ENCODE measurements around the gene SLC7A8. TPM values are rescaled to one million over a fixed set of nuclear protein-coding genes. Genes with fewer than 3 reads are reported as not detected.
"Not testable (repeated sequence)": the region's sequence is repeated elsewhere in the genome, so short reads cannot be mapped to it uniquely, and the experiment has no call there.

The SLC7A8 gene
- total RNA-seq: 1 to 10 TPM; 1.2 to 1.9 TPM

DNA sequence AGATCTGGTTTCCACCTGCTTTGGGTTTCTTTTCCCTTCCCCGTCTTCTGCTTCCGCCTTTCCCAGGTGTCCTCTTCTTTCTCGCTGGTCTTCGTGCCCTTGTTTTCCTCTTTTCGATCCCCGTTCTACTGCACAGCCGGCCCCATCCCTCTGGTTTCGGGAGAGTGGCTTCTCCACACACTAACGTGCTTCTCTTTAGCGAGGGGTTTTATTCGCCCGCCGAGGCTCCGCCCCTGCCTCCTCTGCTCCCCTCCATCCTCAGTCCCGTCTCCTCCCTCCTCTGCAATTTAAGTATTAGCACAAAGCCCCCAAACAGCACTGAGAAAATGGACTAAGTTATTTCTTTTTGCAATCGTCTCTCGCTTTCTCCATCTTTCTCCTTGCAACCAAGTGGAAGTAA is at the start of gene SLC7A8:
TSS of gene SLC7A8 (minus strand) at position 182 of the 400 bp plus-strand sequence. CDS start 746 bp downstream, outside the sequence.
- DNase-seq (ENCODE audit: low spot score in 2 of 2): peak in 1 of 2 donors; percentile 23
- Mint-ChIP-seq H3K9me3 (no peaks in the 10 kb centered on the region), H3K36me3 (no peaks in the 10 kb centered on the region), H3K27ac (no peak within 1 kb of the TSS)
- ATAC-seq: peak; percentile 53 to 62

DNA sequence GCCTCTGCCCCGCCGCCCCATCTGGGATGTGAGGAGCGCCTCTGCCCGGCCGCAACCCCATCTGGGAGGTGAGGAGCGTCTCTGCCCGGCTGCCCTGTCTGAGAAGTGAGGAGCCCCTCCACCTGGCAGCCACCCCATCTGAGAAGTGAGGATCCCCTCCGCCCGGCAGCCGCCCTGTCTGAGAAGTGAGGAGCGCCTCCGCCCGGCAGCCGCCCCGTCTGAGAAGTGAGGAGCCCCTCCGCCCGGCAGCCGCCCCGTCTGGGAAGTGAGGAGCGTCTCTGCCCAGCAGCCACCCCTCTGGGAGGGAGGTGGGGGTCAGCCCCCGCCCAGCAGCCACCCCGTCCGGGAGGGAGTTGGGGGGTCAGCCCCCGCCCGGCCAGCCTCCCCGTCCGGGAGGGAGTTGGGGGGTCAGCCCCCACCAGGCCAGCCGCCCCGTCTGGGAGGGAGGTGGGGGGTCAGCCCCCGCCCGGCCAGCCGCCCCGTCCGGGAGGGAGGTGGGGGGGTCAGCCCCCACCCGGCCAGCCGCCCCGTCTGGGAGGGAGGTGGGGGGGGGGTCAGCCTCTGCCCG is 48.9 kb upstream of the SLC7A8 start:
- not testable (repeated sequence) for H3K36me3 Mint-ChIP-seq; DNase-seq (ENCODE audit: low spot score in 2 of 2); H3K9me3 Mint-ChIP-seq; H3K27ac Mint-ChIP-seq; ATAC-seq

DNA sequence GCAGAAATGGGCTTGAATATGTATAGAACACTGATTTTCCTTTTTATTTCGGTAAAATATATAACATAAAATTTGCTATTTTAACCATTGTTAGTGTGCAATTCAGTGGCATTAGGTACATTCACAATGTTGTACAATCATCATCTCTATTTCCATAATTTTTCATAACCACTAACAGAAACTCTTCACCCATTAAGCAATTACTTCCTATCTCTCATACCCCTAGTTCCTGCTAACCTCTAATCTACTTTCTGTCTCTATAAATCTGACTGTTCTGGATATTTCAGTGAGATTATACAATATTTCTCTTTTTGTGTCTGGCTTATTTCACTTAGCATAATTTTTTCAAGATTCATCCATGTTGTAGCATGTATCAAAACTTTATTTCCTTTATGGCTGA is 45.4 kb upstream of the SLC7A8 start:
- Mint-ChIP-seq H3K36me3 (no peaks in the 10 kb centered on the region), H3K27ac (no peak overlapping the region), H3K9me3 (no peaks in the 10 kb centered on the region)
- ATAC-seq (no peak), DNase-seq (ENCODE audit: low spot score in 2 of 2) (no peak)

GRCh38 chr14:23227566-23227965 is 44.1 kb upstream of the SLC7A8 start:
- no peak overlapping the region for H3K27ac Mint-ChIP-seq
- DNase-seq (ENCODE audit: low spot score in 2 of 2) (no peak), ATAC-seq (no peak)
- H3K36me3 Mint-ChIP-seq: no peaks in the 10 kb centered on the region
- no peaks in the 10 kb centered on the region for H3K9me3 Mint-ChIP-seq

GRCh38 chr14:23224958-23225357 is 41.5 kb upstream of the SLC7A8 start:
- H3K9me3 Mint-ChIP-seq; ATAC-seq; H3K36me3 Mint-ChIP-seq; DNase-seq (ENCODE audit: low spot score in 2 of 2); H3K27ac Mint-ChIP-seq: not testable (repeated sequence)

- no peak overlapping the region for H3K27ac Mint-ChIP-seq
- peaks cover 0 to 4% of the 10 kb centered on the region in 2 donors for H3K9me3 Mint-ChIP-seq
- no peaks in the 10 kb centered on the region for H3K36me3 Mint-ChIP-seq
- no peak for DNase-seq (ENCODE audit: low spot score in 2 of 2)
- ATAC-seq: no peak
These were observed 35.6 kb upstream of the SLC7A8 start for GRCh38 chr14:23219075-23219474.

- DNase-seq (ENCODE audit: low spot score in 2 of 2) (no peak), ATAC-seq (no peak)
- peaks cover 0 to 4% of the 10 kb centered on the region in 2 donors for H3K9me3 Mint-ChIP-seq
- H3K36me3 Mint-ChIP-seq: no peaks in the 10 kb centered on the region
- H3K27ac Mint-ChIP-seq: no peak overlapping the region
These were observed 33.9 kb upstream of the SLC7A8 start for GRCh38 chr14:23217032-23218020.

- DNase-seq (ENCODE audit: low spot score in 2 of 2) (no peak), ATAC-seq (no peak)
- Mint-ChIP-seq H3K9me3 (peaks cover 0 to 4% of the 10 kb centered on the region in 2 donors), H3K27ac (no peak overlapping the region), H3K36me3 (no peaks in the 10 kb centered on the region)
These were observed 32.0 kb upstream of the SLC7A8 start for GRCh38 chr14:23215421-23215820.

DNA sequence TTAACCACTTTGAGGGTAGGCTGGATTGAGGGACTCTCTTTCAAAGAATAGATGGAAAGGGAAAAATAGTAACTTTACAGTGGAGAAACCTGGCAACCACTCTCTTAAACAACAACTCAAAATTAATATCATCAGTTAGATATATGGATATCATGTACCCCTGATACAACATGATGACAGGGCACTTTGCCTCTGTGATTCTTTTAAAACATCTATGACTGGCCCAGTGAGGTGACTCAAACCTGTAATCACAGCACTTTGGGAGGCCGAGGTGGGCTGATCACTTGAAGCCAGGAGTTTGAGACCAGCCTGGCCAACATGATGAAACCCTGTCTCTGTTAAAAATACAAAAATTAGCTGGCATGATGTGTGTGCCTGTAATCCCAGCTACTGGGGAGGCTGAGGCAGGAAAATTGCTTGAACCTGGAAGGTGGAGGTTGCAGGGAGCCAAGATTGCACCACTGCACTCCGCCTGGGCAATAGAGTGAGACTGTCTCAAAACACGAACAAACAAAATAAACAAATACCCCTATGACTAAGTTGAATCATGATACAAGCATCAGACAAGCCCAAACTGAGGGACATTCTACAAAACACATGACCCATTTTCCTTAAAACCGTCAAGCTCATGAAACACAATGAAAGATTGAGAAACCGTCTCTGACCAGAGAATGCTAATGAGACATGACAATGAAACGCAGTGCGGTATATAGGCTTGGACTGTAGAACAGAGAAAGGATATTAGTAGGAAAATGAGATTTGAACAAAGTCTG is 26.4 kb upstream of the SLC7A8 start:
- DNase-seq (ENCODE audit: low spot score in 2 of 2) (no peak), ATAC-seq (no peak)
- Mint-ChIP-seq H3K27ac (no peak overlapping the region), H3K36me3 (no peaks in the 10 kb centered on the region), H3K9me3 (no peaks in the 10 kb centered on the region)

DNA sequence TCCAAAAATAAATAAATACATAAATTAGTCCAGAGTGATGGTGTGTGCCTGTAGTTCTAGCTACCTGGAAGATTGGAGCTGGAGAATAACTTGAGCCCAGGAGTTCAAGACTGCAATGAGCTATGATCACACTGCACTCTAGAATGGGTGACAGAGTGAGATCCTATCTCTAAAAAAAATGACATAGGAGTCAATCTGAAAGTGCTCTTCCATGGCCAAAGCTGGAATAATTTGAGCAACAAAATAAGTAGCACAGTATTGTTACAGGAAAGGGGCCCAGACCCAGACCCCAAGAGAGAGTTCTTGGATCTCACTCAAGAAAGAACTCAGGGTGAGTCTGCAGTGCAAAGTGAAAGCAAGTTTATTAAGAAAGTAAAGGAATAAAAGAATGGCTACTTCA is 24.9 kb upstream of the SLC7A8 start:
- Mint-ChIP-seq H3K27ac (no peak overlapping the region), H3K36me3 (no peaks in the 10 kb centered on the region), H3K9me3 (no peaks in the 10 kb centered on the region)
- no peak for ATAC-seq
- DNase-seq (ENCODE audit: low spot score in 2 of 2): no peak

GRCh38 chr14:23207146-23207540 is 23.7 kb upstream of the SLC7A8 start:
- H3K36me3 Mint-ChIP-seq: no peaks in the 10 kb centered on the region
- no peak for DNase-seq (ENCODE audit: low spot score in 2 of 2)
- H3K27ac Mint-ChIP-seq: no peak overlapping the region
- H3K9me3 Mint-ChIP-seq: no peaks in the 10 kb centered on the region
- no peak for ATAC-seq

- H3K9me3 Mint-ChIP-seq: no peaks in the 10 kb centered on the region
- no peaks in the 10 kb centered on the region for H3K36me3 Mint-ChIP-seq
These were observed 23.1 kb upstream of the SLC7A8 start for GRCh38 chr14:23206422-23207145.

DNA sequence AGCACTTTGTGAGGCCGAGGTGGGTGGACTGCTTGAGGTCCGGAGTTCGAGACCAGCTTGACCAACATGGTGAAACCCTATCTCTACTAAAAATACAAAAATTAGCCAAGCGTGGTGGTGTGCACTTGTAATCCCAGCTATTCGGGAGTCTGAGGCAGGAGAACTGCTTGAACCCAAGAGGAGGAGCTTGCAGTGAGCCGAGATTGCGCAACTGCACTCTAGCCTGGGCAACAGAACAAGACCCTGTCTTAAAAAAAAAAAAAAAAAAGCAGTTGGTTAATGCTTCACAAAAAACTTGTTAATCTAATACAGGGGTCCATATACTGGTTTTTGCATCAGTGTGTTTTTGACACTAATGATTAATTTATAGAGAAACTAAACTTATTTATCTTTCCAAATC is 18.5 kb upstream of the SLC7A8 start:
- Mint-ChIP-seq H3K9me3 (no peaks in the 10 kb centered on the region), H3K36me3 (no peaks in the 10 kb centered on the region), H3K27ac (no peak overlapping the region)
- no peak for ATAC-seq
- DNase-seq (ENCODE audit: low spot score in 2 of 2): no peak

More at GRCh38 chr14:23206422-23207145, 23.1 kb upstream of the SLC7A8 start:
- no peak overlapping the region for H3K27ac Mint-ChIP-seq
- DNase-seq (ENCODE audit: low spot score in 2 of 2): no peak
- ATAC-seq: no peak

GRCh38 chr14:23199141-23199540 is 15.7 kb upstream of the SLC7A8 start:
- ATAC-seq; H3K9me3 Mint-ChIP-seq; H3K36me3 Mint-ChIP-seq; H3K27ac Mint-ChIP-seq; DNase-seq (ENCODE audit: low spot score in 2 of 2): not testable (repeated sequence)

- H3K27ac Mint-ChIP-seq; DNase-seq (ENCODE audit: low spot score in 2 of 2); ATAC-seq; H3K9me3 Mint-ChIP-seq; H3K36me3 Mint-ChIP-seq: not testable (repeated sequence)
These were observed 13.0 kb upstream of the SLC7A8 start for GRCh38 chr14:23196487-23196886.

DNA sequence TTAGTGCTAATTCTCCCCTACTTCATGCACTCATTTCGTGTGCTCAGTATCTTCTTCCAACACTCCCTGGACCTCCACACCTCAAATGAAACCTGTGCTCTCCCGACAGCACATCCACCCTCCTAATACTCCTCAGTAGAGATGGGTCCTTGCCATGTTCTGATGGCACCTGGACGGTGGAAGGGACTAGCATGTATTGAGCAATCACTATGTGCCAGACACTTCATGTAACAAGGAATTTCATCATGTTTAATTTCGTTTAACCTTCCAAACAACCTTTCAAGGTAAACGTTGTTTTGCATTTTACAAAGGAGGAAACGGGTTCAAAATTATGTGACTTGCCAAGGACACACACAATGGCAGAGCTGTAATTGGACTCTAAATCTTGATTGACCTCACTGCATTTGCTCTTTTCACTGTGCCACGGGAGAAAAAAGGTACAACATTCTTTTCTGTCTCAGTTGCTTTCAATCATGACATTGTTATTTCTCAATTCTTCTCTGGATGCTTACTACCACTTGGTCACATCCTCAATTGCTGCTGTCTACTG is 12.2 kb upstream of the SLC7A8 start:
- Mint-ChIP-seq H3K36me3 (no peaks in the 10 kb centered on the region), H3K27ac (no peak overlapping the region), H3K9me3 (no peaks in the 10 kb centered on the region)
- ATAC-seq: no peak
- no peak for DNase-seq (ENCODE audit: low spot score in 2 of 2)

Measured in activated naive CD4-positive, alpha-beta T cell treated with anti-CD3 and anti-CD28 coated beads, Interleukin-2, amount 50 U/mL, for 72 hours (primary cell).